Measurements from ENCODE around the gene PFN4. TPM values are rescaled to one million over a fixed set of nuclear protein-coding genes. Genes with fewer than 3 reads are reported as not detected.

PFN4 gene
- total and polyA plus RNA-seq, 9 of the 15 experiments (the other 6 are each of a cell fraction or from before 2014, with no cell fraction given), result 0.07 to 0.54 (median 0.31) TPM; not detected in 2

DNA sequence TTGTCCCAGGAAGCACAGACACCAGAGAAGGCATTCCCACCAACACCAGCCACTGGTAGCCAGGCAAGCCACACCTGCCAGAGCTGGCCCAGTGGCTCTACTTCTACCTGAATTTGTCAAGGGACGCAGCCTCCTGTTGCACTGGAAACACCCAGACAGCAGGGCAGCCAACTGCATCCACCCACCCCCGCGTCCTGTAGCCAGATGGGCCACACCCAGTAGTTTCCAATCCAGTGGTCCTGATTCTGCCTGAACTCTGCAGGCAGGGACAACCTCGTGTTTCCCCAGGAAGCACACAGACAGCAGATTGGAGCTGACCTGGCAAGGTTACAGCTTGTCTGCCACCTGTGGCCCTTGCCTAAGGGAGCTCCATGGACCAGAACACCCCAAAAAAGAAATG lies 18.2 kb downstream of the PFN4 start (continued):
- TF ChIP-seq BRF2 (IDR thresholded peaks at IDR 0.05; ENCODE audit: borderline replicate concordance, insufficient read depth, insufficient read length) (no peak), ZKSCAN8 (CRISPR knock-in tag; IDR thresholded peaks at IDR 0.05) (no peak), SRSF3 (IDR thresholded peaks at IDR 0.05; ENCODE audit: insufficient read depth, low read length) (no peak), PHF20 (IDR thresholded peaks at IDR 0.05; ENCODE audit: partially characterized antibody) (no peak), FOXA3 (CRISPR knock-in tag; conservative IDR thresholded peaks at IDR 0.05 in 1 of 2, IDR thresholded peaks at IDR 0.05 in 1 of 2) (no peak), STAG1 (CRISPR knock-in tag; IDR thresholded peaks at IDR 0.05; ENCODE audit: borderline replicate concordance) (no peak), ZNF408 (CRISPR knock-in tag; IDR thresholded peaks at IDR 0.05; ENCODE audit: low read depth) (no peak), FOXO4 (CRISPR knock-in tag; IDR thresholded peaks at IDR 0.05) (no peak), ATF6 (CRISPR knock-in tag; IDR thresholded peaks at IDR 0.05) (no peak), MEF2A (IDR thresholded peaks at IDR 0.05; ENCODE audit: control insufficient read depth, low read depth, low read length) (no peak)
